ENCODE data around the gene ANGPT4.

DNA sequence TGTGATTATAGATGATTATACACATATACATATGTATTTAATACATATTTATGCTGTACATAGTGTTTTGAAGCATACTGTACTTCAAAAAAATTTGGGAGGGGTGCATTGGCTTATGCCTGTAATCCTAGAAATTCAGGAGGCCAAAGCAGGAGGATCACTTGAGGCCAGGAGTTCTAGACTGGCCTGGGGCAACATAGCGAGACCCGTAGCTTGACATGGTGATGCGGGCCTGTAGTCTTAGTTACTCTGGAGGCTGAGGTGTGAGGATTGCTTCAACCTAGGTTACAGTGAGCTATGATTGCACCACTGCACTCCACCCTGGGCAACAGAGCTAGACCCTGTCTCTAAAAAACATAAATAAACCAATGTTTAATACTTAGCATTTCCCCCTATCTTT lies 84.2 kb downstream of the ANGPT4 start:
- TF ChIP-seq POLR2AphosphoS5 (IDR thresholded peaks at IDR 0.05; ENCODE audit: low read depth, low read length), result no peak
- TF ChIP-seq POLR2A (IDR thresholded peaks at IDR 0.05; ENCODE audit: low read depth, low read length), result no peak
- TF ChIP-seq POU2F2 (IDR thresholded peaks at IDR 0.05; ENCODE audit: low read depth, low read length), result no peak
- TF ChIP-seq SPI1 (IDR thresholded peaks at IDR 0.05; ENCODE audit: low read depth, low read length), result no peak
